Naive thymus-derived CD8-positive, alpha-beta T cell (primary cell): ENCODE results near the gene REV1. TPM values are rescaled to one million over a fixed set of nuclear protein-coding genes. Genes with fewer than 3 reads are reported as not detected.

Source experiments
- ATAC-seq, 2 donors: fragments of 150-1000 bp; cut with Tn5 transposase in 1 of 2; sonication (Bioruptor Pico), chemical (Tn5 transposase) in 1 of 2; 1 replicate in 1 of 2; 2 replicates in 1 of 2; pipeline ENCODE4 v1.10.0; 2021; ENCODE audit warnings: mild to moderate bottlenecking in 2 of 2, moderate library complexity in 2 of 2
- POLR2A ChIA-PET: fragments of 350-600 bp; sonication (Branson Sonifier 250); formaldehyde crosslinking; loops from one replicate; lab custom pipeline; 2021; ENCODE audit warnings: antibody characterized with exemption; lab: Charles Lee
- DNase-seq, 10 donors: peaks; one replicate each; pipeline versions ENCODE4 v3.0.0 to v3.0.0-alpha.2; 2020 to 2022
- H3K27ac Mint-ChIP-seq, 10 donors: one replicate each; pipeline ENCODE4 v1.8.0; 2020 to 2022; ENCODE audit warnings: mild to moderate bottlenecking in 10 of 10, mixed read lengths in 10 of 10, moderate library complexity in 4 of 10, inconsistent platforms in 1 of 10
- H3K27me3 Mint-ChIP-seq, 5 donors: one replicate each; pipeline ENCODE4 v1.8.0; 2021 to 2022; ENCODE audit warnings: mixed read lengths in 5 of 5
- H3K36me3 Mint-ChIP-seq, 3 donors: one replicate each; pipeline ENCODE4 v1.8.0; 2020 to 2022; ENCODE audit warnings: mixed read lengths in 3 of 3, mild to moderate bottlenecking in 2 of 3, inconsistent platforms in 1 of 3
- H3K4me1 Mint-ChIP-seq, 4 donors: one replicate each; pipeline ENCODE4 v1.8.0; 2021 to 2022; ENCODE audit warnings: mixed read lengths in 4 of 4
- H3K4me3 Mint-ChIP-seq, 10 donors: one replicate each; pipeline ENCODE4 v1.8.0; 2020 to 2022; ENCODE audit warnings: mild to moderate bottlenecking in 10 of 10, mixed read lengths in 10 of 10, moderate library complexity in 6 of 10, inconsistent platforms in 1 of 10
- H3K9me3 Mint-ChIP-seq, 9 donors: one replicate each; pipeline ENCODE4 v1.8.0; 2020 to 2022; ENCODE audit warnings: mixed read lengths in 9 of 9, mild to moderate bottlenecking in 3 of 9, inconsistent platforms in 1 of 9, moderate library complexity in 1 of 9
- polyA plus RNA-seq, 3 donors: library from polyadenylated mRNA; unstranded; fragments of 300-500 nt; fragmentation: Illumina TruSeq; gene quantifications; one replicate each; pipeline ENCODE4 v1.2.3, GENCODE V29; 2021
- total RNA-seq, 8 experiments: library from RNA in 2 of 8; stranded (reverse) in 2 of 8; gene quantifications; one replicate each; pipeline ENCODE4 v1.2.3 and lab custom pipeline; 2021 to 2026

REV1 gene
- total and polyA plus RNA-seq, 5 experiments from 2014 or later, result 13.0 to 79.8 (median 28.1) TPM

DNA sequence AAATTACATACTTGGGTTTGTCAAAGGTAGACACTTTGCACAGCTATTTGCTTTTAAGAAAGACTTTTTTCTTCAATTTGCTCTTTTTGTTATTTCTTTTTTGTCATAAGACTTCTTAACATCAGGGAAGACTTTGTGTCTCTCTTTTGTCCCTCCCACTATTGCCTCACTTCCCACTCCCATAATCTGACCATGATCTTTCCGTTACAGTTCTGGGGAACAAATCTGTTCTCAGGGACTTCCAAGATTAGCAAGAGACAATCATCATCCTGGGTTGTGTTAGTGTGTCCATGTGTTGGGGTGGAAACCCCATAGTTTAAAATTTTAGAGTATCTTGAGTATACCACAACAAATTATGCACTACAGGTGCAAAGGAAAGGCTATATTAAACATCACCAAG is 75.3 kb downstream of the REV1 start:
- POLR2A ChIA-PET, result no interaction called here
- DNase-seq (no peak), ATAC-seq (no peak)
- no peaks in the 10 kb centered on the region for H3K27me3 Mint-ChIP-seq
- H3K4me1 Mint-ChIP-seq, result peaks cover 0 to 3% (median under 1%) of the 10 kb centered on the region in 4 donors
- H3K36me3 Mint-ChIP-seq, result peaks cover 3 to 94% (median 20%) of the 10 kb centered on the region in 3 donors
- H3K27ac Mint-ChIP-seq, result peak overlapping the region in 4 of 10 donors; percentile 15 to 76 (median 34)
- H3K4me3 Mint-ChIP-seq, result no peak overlapping the region
- no peaks in the 10 kb centered on the region for H3K9me3 Mint-ChIP-seq

DNA sequence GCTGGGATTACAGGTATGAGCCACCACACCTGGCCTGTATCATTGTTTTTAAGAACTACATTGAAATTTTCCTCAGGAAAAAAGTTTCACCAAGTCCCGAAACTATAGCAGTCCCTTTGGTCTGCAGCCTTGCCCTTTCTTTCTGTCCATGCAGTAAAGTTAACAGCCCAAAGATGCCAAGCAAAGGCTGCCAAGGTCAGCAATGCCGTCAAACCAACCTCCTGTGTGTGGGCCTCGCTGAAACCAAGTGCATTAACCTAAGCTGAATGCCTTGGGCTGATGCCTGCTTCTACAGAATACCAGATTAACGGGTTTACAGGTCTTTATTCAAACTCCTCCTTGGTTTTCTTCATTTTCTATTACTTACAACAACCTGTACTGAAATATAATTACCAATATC is 79.5 kb downstream of the REV1 start:
- no peak for ATAC-seq
- no peak overlapping the region for H3K4me3 Mint-ChIP-seq
- POLR2A ChIA-PET, result no interaction called here
- H3K27me3 Mint-ChIP-seq, result no peaks in the 10 kb centered on the region
- H3K9me3 Mint-ChIP-seq, result no peaks in the 10 kb centered on the region
- no peak for DNase-seq
- H3K4me1 Mint-ChIP-seq, result peaks cover 2 to 10% (median 3%) of the 10 kb centered on the region in 4 donors
- H3K27ac Mint-ChIP-seq, result peak overlapping the region in 3 of 10 donors; percentile 9 to 29 (median 18)
- peaks cover 3 to 86% (median 8%) of the 10 kb centered on the region in 3 donors for H3K36me3 Mint-ChIP-seq

DNA sequence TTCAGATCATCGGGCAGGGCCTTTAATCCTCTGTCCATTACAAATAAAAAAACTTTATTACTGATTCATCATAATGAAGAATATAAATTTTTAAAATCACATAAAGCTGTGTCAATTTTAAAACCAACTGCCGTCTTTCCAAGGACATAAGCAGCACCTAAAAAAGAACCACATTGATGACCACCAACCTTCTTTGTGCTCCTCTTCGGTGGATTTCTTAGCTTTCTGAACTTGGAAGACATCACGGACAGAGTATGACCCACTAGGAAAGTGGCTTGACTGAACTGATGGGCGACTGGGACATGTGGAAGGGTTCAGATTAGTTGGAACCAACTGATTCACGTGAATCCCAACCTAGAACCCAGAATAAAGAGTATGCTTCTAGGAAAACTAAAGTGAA is 83.7 kb downstream of the REV1 start:
- no peak for ATAC-seq
- peak overlapping the region in 1 of 10 donors; percentile 69 for H3K27ac Mint-ChIP-seq
- POLR2A ChIA-PET, result no interaction called here
- H3K27me3 Mint-ChIP-seq, result no peaks in the 10 kb centered on the region
- H3K9me3 Mint-ChIP-seq, result no peaks in the 10 kb centered on the region
- H3K4me1 Mint-ChIP-seq, result peaks cover 8 to 28% (median 21%) of the 10 kb centered on the region in 4 donors
- no peak for DNase-seq
- peaks cover 5 to 89% (median 7%) of the 10 kb centered on the region in 3 donors for H3K36me3 Mint-ChIP-seq
- no peak overlapping the region for H3K4me3 Mint-ChIP-seq

DNA sequence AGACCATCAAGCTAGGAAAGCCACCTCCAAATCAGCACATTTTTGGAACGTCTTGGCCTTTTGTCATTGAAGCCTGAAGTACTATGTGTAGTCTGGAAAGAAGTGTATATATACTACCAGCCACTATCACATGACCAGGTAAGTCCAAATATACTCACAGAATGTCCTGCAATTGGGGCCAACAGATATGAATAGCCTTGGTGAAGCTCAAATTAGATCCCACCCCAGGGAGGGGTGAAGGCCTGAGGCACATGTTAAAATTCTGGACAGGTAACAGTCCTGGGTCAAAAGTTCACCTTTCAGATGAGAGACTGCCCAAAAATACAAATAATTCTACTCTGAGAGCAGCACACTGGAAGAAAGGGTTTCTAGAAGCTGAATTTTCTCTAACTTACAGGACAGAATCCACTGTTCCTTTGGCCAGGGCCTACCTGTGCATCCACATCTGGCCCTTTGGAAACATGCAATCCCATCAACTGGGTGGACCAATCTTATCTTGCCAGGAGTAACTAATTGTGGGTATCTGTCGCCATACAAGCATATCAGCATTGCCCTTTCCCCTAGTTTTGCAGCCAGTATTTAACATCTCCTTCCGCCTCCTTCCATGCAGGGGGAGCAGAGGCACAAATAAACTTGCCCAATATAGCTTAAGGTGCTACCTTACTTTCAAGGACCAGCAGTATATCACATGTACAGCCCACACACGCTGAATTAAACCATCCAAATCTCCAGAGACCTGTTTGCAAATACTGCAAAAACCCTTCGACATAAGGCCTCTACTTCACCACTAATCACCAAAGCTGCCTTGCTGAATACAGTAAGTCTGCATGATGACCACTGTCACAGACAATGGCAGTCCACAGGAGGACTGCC is 84.8 kb downstream of the REV1 start:
- Mint-ChIP-seq H3K4me1 (peaks cover 8 to 28% (median 21%) of the 10 kb centered on the region in 4 donors), H3K27me3 (no peaks in the 10 kb centered on the region), H3K27ac (peak overlapping the region in 7 of 10 donors; percentile 21 to 65 (median 50)), H3K4me3 (no peak overlapping the region), H3K9me3 (no peaks in the 10 kb centered on the region), H3K36me3 (peaks cover 5 to 87% (median 7%) of the 10 kb centered on the region in 3 donors)
- POLR2A ChIA-PET, result interaction anchor here (0.6 kb wide), 1 partner anchor 58 kb away, joined by 3 read pairs; no protein-coding TSS in a partner anchor
- ATAC-seq, result no peak
- DNase-seq, result no peak

DNA sequence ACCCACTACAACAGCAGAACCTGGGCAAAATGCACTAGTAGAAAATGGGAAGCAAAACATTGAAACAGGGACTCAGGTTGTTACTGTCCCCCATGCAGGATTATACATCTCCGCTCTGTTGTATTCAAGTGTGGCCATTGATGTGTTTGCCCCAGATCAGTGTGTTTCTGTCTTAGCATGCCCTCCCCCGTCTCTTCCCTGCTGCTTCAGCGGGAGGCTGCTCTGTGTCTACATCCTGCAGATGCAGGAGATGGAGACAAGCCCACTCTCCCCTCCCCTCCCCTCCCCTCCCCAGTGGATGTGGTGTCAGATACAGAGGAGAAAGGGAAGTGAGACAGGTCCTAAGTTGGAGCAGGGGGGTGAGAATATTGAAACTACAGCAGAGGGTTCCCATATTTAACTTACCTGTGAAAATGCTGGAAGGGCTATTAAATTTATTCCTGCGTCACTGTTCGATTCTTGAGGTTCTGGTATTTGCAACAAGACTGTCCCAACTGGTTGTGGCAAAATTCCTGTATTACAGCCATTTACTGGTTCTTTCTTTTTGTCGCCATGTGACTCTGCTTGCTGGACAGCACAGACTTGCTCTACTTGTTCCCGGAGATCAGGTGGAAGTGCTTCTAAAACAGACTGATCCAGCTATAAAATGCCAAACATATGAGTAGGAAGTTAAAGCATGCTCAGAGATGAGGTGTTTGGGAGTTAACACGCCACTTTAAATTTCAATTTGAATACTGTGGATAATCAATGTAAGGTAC is 85.6 kb downstream of the REV1 start:
- ATAC-seq (no peak), DNase-seq (no peak)
- H3K27ac Mint-ChIP-seq, result peak overlapping the region in 9 of 10 donors; percentile 50 to 89 (median 73)
- no peaks in the 10 kb centered on the region for H3K9me3 Mint-ChIP-seq
- no peak overlapping the region for H3K4me3 Mint-ChIP-seq
- peaks cover 5 to 87% (median 9%) of the 10 kb centered on the region in 3 donors for H3K36me3 Mint-ChIP-seq
- POLR2A ChIA-PET, result no interaction called here
- no peaks in the 10 kb centered on the region for H3K27me3 Mint-ChIP-seq
- peaks cover 8 to 28% (median 21%) of the 10 kb centered on the region in 4 donors for H3K4me1 Mint-ChIP-seq

DNA sequence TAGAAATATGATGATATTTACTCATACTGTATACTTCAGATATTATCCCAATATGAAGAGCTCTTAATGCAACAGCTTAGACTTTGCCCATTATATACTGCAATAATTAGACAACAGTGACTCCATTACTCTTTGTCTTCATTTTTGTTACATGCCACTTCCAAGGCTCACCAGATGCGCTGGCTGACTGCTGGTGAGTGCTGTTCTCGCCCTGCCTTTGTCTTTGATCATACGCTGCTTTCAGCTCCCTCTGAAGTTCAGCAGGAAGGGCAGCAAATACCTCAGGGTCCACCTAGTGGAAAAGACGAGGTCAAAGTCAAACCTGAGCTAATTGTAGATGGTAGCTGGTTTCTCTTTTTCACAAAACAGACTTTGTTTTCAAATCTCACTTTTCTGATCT is 86.3 kb downstream of the REV1 start:
- ATAC-seq (peak; percentile 49 to 50), DNase-seq (peak in 1 of 10 donors; percentile 8)
- Mint-ChIP-seq H3K9me3 (no peaks in the 10 kb centered on the region), H3K27ac (peak overlapping the region; percentile 48 to 89 (median 70)), H3K36me3 (peaks cover 5 to 91% (median 12%) of the 10 kb centered on the region in 3 donors), H3K27me3 (no peaks in the 10 kb centered on the region), H3K4me3 (no peak overlapping the region), H3K4me1 (peaks cover 8 to 28% (median 21%) of the 10 kb centered on the region in 4 donors)
- POLR2A ChIA-PET, result interaction anchor here (0.6 kb wide), 1 partner anchor 13 kb away, joined by 3 read pairs; no protein-coding TSS in a partner anchor

DNA sequence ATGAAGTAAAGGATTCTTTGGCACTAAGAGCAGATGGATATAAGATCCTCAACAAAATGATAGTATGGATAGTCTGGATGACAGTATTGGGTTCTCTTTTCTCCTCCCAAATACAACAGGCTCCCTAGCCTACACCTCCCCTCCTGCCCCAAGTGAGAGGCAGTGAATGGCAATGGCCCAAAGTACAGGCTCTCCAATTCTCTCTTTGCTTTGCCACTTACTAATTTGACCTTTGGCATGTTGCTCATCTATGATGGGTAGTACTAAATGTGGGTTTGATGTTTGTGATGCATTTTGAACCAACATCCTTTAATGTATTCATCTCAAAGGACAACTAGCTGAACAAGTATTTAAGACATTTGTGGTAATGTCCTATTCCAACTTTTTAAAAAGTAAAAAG is 86.7 kb downstream of the REV1 start:
- Mint-ChIP-seq H3K4me3 (no peak overlapping the region), H3K27ac (peak overlapping the region; percentile 15 to 89 (median 68)), H3K36me3 (peaks cover 5 to 91% (median 12%) of the 10 kb centered on the region in 3 donors), H3K27me3 (no peaks in the 10 kb centered on the region), H3K9me3 (no peaks in the 10 kb centered on the region), H3K4me1 (peaks cover 8 to 28% (median 20%) of the 10 kb centered on the region in 4 donors)
- POLR2A ChIA-PET, result interaction anchor here (0.6 kb wide), 1 partner anchor 14 kb away, joined by 3 read pairs; no protein-coding TSS in a partner anchor
- ATAC-seq, result no peak
- DNase-seq, result no peak

DNA sequence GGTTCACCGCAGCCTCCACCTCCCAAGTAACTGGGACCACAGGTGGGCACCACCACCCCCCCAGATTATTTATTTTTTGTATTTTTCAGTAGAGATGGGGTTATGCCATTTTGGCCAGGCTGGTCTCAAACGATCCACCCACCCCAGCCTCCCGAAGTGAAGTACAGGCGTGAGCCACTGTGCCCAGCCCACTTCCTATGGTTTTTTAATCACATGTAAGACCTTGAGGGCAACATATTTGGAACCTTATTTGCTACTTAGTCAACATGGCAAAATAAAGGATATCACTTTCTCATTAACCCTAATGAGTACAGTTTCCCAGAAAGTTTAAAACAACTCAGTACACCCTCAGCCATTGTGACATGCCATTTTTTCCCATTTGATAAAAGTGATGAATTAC is 88.0 kb downstream of the REV1 start:
- no peaks in the 10 kb centered on the region for H3K27me3 Mint-ChIP-seq
- peaks cover 6 to 25% (median 16%) of the 10 kb centered on the region in 4 donors for H3K4me1 Mint-ChIP-seq
- H3K27ac Mint-ChIP-seq, result peak overlapping the region in 2 of 10 donors; percentile 6 to 73
- no peaks in the 10 kb centered on the region for H3K9me3 Mint-ChIP-seq
- H3K36me3 Mint-ChIP-seq, result peaks cover 5 to 93% (median 9%) of the 10 kb centered on the region in 3 donors
- ATAC-seq (no peak), DNase-seq (no peak)
- POLR2A ChIA-PET, result interaction anchor here (1.5 kb wide), 1 partner anchor 65 kb away, joined by 4 read pairs; the partner anchor contains the start of gene EIF5B
- H3K4me3 Mint-ChIP-seq, result no peak overlapping the region

DNA sequence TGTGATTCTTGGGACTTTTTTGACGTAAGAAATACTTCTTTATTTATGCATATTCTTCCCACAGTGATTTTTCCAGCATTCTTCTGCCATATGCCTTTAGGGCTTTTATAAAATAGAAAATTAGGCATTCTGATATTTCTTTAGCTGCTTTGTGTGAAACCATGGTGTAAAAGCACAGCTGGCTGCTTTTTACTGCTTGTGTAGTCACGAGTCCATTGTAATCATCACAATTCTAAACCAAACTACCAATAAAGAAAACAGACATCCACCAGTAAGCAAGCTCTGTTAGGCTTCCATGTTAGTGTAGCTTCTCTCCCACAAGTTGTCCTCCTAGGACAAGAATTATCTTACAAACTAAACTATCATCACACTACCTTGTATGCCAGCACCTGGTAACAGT is 90.0 kb downstream of the REV1 start:
- H3K4me3 Mint-ChIP-seq, result no peak overlapping the region
- peaks cover 6 to 20% (median 13%) of the 10 kb centered on the region in 4 donors for H3K4me1 Mint-ChIP-seq
- POLR2A ChIA-PET, result no interaction called here
- H3K9me3 Mint-ChIP-seq, result no peaks in the 10 kb centered on the region
- no peaks in the 10 kb centered on the region for H3K27me3 Mint-ChIP-seq
- peak overlapping the region in 3 of 10 donors; percentile 7 to 64 (median 18) for H3K27ac Mint-ChIP-seq
- peaks cover 5 to 97% (median 11%) of the 10 kb centered on the region in 3 donors for H3K36me3 Mint-ChIP-seq
- no peak for DNase-seq
- ATAC-seq, result no peak

DNA sequence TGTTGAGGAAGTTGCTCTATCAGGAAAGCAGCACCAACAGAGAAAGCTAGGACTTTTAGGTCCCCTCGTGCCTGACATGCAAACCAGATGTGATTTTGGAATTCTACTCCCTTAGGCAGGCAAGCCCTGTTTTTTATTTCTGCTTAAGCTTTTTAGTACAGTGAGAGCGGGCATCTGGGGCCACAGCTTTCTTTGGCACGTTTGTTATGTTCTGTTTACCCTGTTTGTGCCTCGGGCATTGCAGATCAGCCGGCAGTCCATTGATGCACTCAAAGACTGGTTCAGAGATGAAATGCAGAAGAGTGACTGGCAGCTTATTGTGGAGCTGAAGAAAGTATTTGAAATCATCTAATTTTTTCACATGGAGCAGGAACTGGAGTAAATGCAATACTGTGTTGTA is 90.8 kb downstream of the REV1 start:
- DNase-seq (no peak), ATAC-seq (no peak)
- H3K27ac Mint-ChIP-seq, result peak overlapping the region in 7 of 10 donors; percentile 10 to 74 (median 34)
- POLR2A ChIA-PET, result no interaction called here
- H3K9me3 Mint-ChIP-seq, result no peaks in the 10 kb centered on the region
- H3K36me3 Mint-ChIP-seq, result peaks cover 5 to 97% (median 11%) of the 10 kb centered on the region in 3 donors
- H3K4me3 Mint-ChIP-seq, result no peak overlapping the region
- peaks cover 6 to 15% (median 11%) of the 10 kb centered on the region in 4 donors for H3K4me1 Mint-ChIP-seq
- no peaks in the 10 kb centered on the region for H3K27me3 Mint-ChIP-seq

DNA sequence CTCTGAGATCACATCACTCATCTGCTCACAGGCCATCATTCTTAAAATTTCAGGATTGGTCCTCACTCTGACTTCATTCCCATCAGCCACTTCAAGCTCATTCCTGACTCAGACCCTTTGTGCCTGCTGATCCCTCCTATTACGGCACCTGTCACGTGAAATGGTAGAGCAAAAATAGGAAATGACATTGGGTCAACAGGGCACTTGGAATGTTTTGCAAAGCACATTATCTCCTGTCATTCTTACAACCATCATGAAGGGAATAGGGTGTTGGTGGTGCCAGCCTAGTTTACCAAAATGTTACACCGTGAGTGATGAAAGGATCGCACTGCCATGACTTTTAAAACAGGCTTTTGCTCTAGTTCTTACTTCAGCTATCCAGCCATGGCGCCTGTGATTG is 91.5 kb downstream of the REV1 start:
- no peak for DNase-seq
- H3K9me3 Mint-ChIP-seq, result no peaks in the 10 kb centered on the region
- peak overlapping the region in 8 of 10 donors; percentile 6 to 79 (median 37) for H3K27ac Mint-ChIP-seq
- POLR2A ChIA-PET, result no interaction called here
- ATAC-seq, result no peak
- H3K36me3 Mint-ChIP-seq, result peaks cover 4 to 97% (median 11%) of the 10 kb centered on the region in 3 donors
- peaks cover 2 to 9% (median 4%) of the 10 kb centered on the region in 4 donors for H3K4me1 Mint-ChIP-seq
- H3K4me3 Mint-ChIP-seq, result no peak overlapping the region
- no peaks in the 10 kb centered on the region for H3K27me3 Mint-ChIP-seq

DNA sequence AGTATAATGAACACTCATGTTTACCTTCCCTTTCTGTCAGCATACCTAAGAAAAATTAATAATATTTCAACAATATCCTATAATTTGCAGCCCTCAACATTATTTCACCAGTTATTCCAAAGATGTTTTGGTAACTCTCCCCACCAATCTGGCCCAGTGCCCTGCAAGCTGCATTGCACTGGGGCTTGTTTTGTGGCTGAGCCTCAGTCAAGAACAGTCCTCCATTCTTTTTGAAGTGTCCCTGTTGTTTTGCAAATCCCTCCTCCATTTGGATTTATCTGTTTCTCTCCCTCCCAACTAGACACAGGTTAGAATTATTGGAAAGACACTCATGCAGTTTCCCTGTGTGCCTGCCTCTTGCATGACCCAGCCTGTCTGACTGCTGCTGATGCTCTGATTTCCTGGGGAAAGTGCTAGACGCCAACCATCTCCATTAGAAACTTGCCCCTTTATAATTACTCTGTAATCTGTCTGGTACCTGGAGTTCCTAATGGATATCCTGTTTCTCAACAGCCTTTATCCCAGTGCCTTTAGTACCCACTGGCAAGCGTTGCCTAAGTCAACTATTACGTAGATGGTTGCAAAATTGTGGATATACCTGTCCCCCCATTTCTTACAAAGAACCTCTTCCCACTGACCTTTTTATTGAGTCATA is 92.4 kb downstream of the REV1 start:
- H3K27ac Mint-ChIP-seq, result peak overlapping the region in 8 of 10 donors; percentile 1 to 90 (median 52)
- no peak for DNase-seq
- POLR2A ChIA-PET, result no interaction called here

More for the DNA sequence above, 92.4 kb downstream of the REV1 start:
- H3K27me3 Mint-ChIP-seq, result no peaks in the 10 kb centered on the region
- H3K4me3 Mint-ChIP-seq, result no peak overlapping the region
- peaks cover 0 to 3% (median under 1%) of the 10 kb centered on the region in 4 donors for H3K4me1 Mint-ChIP-seq
- H3K36me3 Mint-ChIP-seq, result peaks cover 0 to 93% (median 11%) of the 10 kb centered on the region in 3 donors
- no peaks in the 10 kb centered on the region for H3K9me3 Mint-ChIP-seq
- no peak for ATAC-seq
